ENCODE data around the gene IDH1. TPM values are rescaled to one million over a fixed set of nuclear protein-coding genes. Genes with fewer than 3 reads are reported as not detected.
"Not testable (repeated sequence)": the region's sequence is repeated elsewhere in the genome, so short reads cannot be mapped to it uniquely, and the experiment has no call there.

Gene IDH1
- total RNA-seq, 4 donors from 2014 or later, result 115 to 299 (median 184) TPM

GRCh38 chr2:208278549-208278948 is 23.7 kb upstream of the IDH1 start:
- Histone ChIP-seq H3K36me3 (peaks cover 0 to 86% (median 0%) of the 10 kb centered on the region in 3 donors), H3K4me1 (no peaks in the 10 kb centered on the region), H3K27me3 (no peaks in the 10 kb centered on the region), H3K9me3 (no peaks in the 10 kb centered on the region), H3K4me3 (no peak overlapping the region), H3K27ac (no peak overlapping the region)
- TF ChIP-seq POLR2A (IDR thresholded peaks at IDR 0.05), result no peak
- no peak for DNase-seq

- DNase-seq, result no peak
- Histone ChIP-seq H3K27me3 (no peaks in the 10 kb centered on the region), H3K4me3 (no peak overlapping the region), H3K4me1 (no peaks in the 10 kb centered on the region), H3K9me3 (no peaks in the 10 kb centered on the region), H3K36me3 (peaks cover 0 to 78% (median 0%) of the 10 kb centered on the region in 3 donors), H3K27ac (no peak overlapping the region)
- TF ChIP-seq CTCF (IDR thresholded peaks at IDR 0.05) (no peak), POLR2A (IDR thresholded peaks at IDR 0.05) (no peak)
Measured at GRCh38 chr2:208274748-208275147, 19.9 kb upstream of the IDH1 start.

- no peak for DNase-seq
- TF ChIP-seq POLR2A (IDR thresholded peaks at IDR 0.05) (no peak), CTCF (IDR thresholded peaks at IDR 0.05) (peak in 1 of 6 experiments; percentile 9)
- no peaks in the 10 kb centered on the region for H3K9me3 ChIP-seq
Measured at GRCh38 chr2:208269091-208269490, 14.2 kb upstream of the IDH1 start.

GRCh38 chr2:208268156-208268952 is 13.5 kb upstream of the IDH1 start:
- H3K4me1 ChIP-seq, result peaks cover 0 to 18% (median 1%) of the 10 kb centered on the region in 4 donors
- no peak overlapping the region for H3K4me3 ChIP-seq
- peaks cover 0 to 20% (median 0%) of the 10 kb centered on the region in 3 donors for H3K36me3 ChIP-seq
- no peak for DNase-seq
- no peaks in the 10 kb centered on the region for H3K9me3 ChIP-seq
- H3K27me3 ChIP-seq, result no peaks in the 10 kb centered on the region
- no peak overlapping the region for H3K27ac ChIP-seq
- TF ChIP-seq CTCF (IDR thresholded peaks at IDR 0.05), result no peak
- no peak for TF ChIP-seq POLR2A (IDR thresholded peaks at IDR 0.05)

More at GRCh38 chr2:208269091-208269490, 14.2 kb upstream of the IDH1 start:
- Histone ChIP-seq H3K4me3 (no peak overlapping the region), H3K27ac (no peak overlapping the region), H3K27me3 (no peaks in the 10 kb centered on the region), H3K4me1 (peaks cover 0 to 18% (median 1%) of the 10 kb centered on the region in 4 donors), H3K36me3 (peaks cover 0 to 28% (median 0%) of the 10 kb centered on the region in 3 donors)

GRCh38 chr2:208267526-208267925 is 12.7 kb upstream of the IDH1 start:
- not testable (repeated sequence) for H3K27me3 ChIP-seq, H3K27ac ChIP-seq, H3K4me3 ChIP-seq, H3K9me3 ChIP-seq, DNase-seq
- Histone ChIP-seq H3K36me3 (peaks cover 0 to 12% (median 0%) of the 10 kb centered on the region in 3 donors), H3K4me1 (peaks cover 0 to 18% (median 1%) of the 10 kb centered on the region in 4 donors)

- H3K36me3 ChIP-seq, result peaks cover 0 to 8% (median 0%) of the 10 kb centered on the region in 3 donors
- peak overlapping the region; percentile 89 to 97 (median 94) for H3K27ac ChIP-seq
- no peak for DNase-seq
- H3K9me3 ChIP-seq, result no peaks in the 10 kb centered on the region
- peaks cover 0 to 18% (median 1%) of the 10 kb centered on the region in 4 donors for H3K4me1 ChIP-seq
- TF ChIP-seq POLR2A (IDR thresholded peaks at IDR 0.05) (no peak), CTCF (IDR thresholded peaks at IDR 0.05) (no peak)
- peak overlapping the region; percentile 79 to 93 (median 88) for H3K4me3 ChIP-seq
- H3K27me3 ChIP-seq, result no peaks in the 10 kb centered on the region
Measured at GRCh38 chr2:208266936-208267335, 12.1 kb upstream of the IDH1 start.

Measured in Peyer's patch (tissue), 4 donors.